Adipocyte (in vitro differentiated cells): Measurements from ENCODE around the gene SNRNP25.
A peak's percentile ranks its signal among the peaks of the same experiment; 100 is the strongest.

Experiments used
- DNase-seq: peaks from one replicate; pipeline ENCODE4 v3.0.0-alpha.2; 2015; ENCODE audit warnings: low read depth
- H3K27me3 ChIP-seq: replicated peaks from 2 replicates; pipeline ENCODE4 v1.7.0; 2013; ENCODE audit warnings: mild to moderate bottlenecking, low read length, moderate library complexity; ENCODE audit not compliant: control insufficient read depth, insufficient read depth
- H3K36me3 ChIP-seq: 2 replicates; pipeline ENCODE4 v1.7.0; 2013; ENCODE audit warnings: low read length, mild to moderate bottlenecking, moderate library complexity; ENCODE audit not compliant: control insufficient read depth, insufficient read depth, severe bottlenecking
- H3K4me1 ChIP-seq: 2 replicates; pipeline ENCODE4 v1.7.0; 2013; ENCODE audit warnings: mild to moderate bottlenecking, low read length, moderate library complexity; ENCODE audit not compliant: control insufficient read depth, insufficient read depth
- H3K4me3 ChIP-seq: 2 replicates; pipeline ENCODE4 v1.7.0; 2013; ENCODE audit warnings: mild to moderate bottlenecking, low read length, moderate library complexity
- H3K9ac ChIP-seq: 2 replicates; pipeline ENCODE4 v1.7.0; 2013; ENCODE audit warnings: mild to moderate bottlenecking, low read length, moderate library complexity
- H3K9me3 ChIP-seq: 2 replicates; pipeline ENCODE4 v1.7.0; 2013; ENCODE audit warnings: mild to moderate bottlenecking, low read length, moderate library complexity; ENCODE audit not compliant: control insufficient read depth

Gene SNRNP25

GRCh38 chr16:75580-76501 lies 22.2 kb downstream of the SNRNP25 start:
- no peaks in the 10 kb centered on the region for H3K9me3 ChIP-seq
- H3K4me1 ChIP-seq: peaks cover 50% of the 10 kb centered on the region
- peak overlapping the region; percentile 95 for H3K4me3 ChIP-seq
- no peaks in the 10 kb centered on the region for H3K27me3 ChIP-seq
- peak overlapping the region; percentile 98 for H3K9ac ChIP-seq
- H3K36me3 ChIP-seq: peaks cover 14% of the 10 kb centered on the region
- DNase-seq: peak; percentile 93

GRCh38 chr16:76535-77272 lies 23.1 kb downstream of the SNRNP25 start:
- Histone ChIP-seq H3K27me3 (no peaks in the 10 kb centered on the region), H3K4me3 (peak overlapping the region; percentile 95), H3K9ac (peak overlapping the region; percentile 98), H3K4me1 (peaks cover 46% of the 10 kb centered on the region), H3K36me3 (peaks cover 17% of the 10 kb centered on the region), H3K9me3 (no peaks in the 10 kb centered on the region)
- peak; percentile 81 for DNase-seq

DNA sequence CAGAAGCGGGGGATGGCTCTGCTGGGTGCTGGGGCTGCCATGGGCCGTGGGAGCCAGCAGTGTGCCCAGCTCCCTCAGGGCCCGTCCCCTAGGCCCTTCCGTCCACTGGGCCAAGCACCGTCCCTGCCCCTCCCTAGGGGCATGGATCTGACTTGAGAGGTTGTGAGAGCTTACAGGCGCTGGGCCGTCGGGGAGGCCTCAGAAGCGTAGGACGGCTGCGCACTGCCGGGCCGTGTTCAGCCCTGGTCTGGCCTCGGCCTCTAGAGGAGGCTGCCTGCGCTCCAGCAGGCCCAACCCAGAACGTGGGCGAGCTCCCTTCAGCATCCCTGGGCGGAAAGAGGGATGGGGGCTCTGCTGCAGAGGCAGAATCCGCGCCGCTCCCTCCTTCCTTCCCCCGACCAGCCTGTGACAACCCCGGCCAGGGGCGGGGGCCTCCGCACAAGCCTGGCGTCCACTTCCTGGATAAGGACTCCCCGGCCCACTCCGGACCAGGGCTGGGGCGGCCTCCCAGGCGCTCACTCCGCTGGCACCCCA lies 23.7 kb downstream of the SNRNP25 start:
- Histone ChIP-seq H3K36me3 (peaks cover 17% of the 10 kb centered on the region), H3K9me3 (no peaks in the 10 kb centered on the region), H3K4me3 (peak overlapping the region; percentile 95), H3K27me3 (no peaks in the 10 kb centered on the region), H3K4me1 (peaks cover 46% of the 10 kb centered on the region), H3K9ac (peak overlapping the region; percentile 98)
- peak; percentile 71 for DNase-seq

- Histone ChIP-seq H3K4me3 (peak within 1 kb of the TSS; percentile 95), H3K36me3 (peaks cover 18% of the 10 kb centered on the region), H3K9ac (peak within 1 kb of the TSS; percentile 98), H3K9me3 (no peaks in the 10 kb centered on the region), H3K27me3 (no peaks in the 10 kb centered on the region), H3K4me1 (peaks cover 43% of the 10 kb centered on the region)
- peak; percentile 87 for DNase-seq
Measured at GRCh38 chr16:77807-78443, 24.3 kb downstream of the SNRNP25 start, which contains the start of gene MPG. TSS of gene MPG (plus strand) at chr16:78225. CDS start at chr16:78310, 85 bp downstream.

GRCh38 chr16:78444-79150 lies 25.0 kb downstream of the SNRNP25 start:
- Histone ChIP-seq H3K36me3 (peaks cover 21% of the 10 kb centered on the region), H3K4me1 (peaks cover 42% of the 10 kb centered on the region), H3K9me3 (no peaks in the 10 kb centered on the region), H3K4me3 (peak overlapping the region; percentile 95), H3K27me3 (no peaks in the 10 kb centered on the region), H3K9ac (peak overlapping the region; percentile 98)
- peak; percentile 79 for DNase-seq

DNA sequence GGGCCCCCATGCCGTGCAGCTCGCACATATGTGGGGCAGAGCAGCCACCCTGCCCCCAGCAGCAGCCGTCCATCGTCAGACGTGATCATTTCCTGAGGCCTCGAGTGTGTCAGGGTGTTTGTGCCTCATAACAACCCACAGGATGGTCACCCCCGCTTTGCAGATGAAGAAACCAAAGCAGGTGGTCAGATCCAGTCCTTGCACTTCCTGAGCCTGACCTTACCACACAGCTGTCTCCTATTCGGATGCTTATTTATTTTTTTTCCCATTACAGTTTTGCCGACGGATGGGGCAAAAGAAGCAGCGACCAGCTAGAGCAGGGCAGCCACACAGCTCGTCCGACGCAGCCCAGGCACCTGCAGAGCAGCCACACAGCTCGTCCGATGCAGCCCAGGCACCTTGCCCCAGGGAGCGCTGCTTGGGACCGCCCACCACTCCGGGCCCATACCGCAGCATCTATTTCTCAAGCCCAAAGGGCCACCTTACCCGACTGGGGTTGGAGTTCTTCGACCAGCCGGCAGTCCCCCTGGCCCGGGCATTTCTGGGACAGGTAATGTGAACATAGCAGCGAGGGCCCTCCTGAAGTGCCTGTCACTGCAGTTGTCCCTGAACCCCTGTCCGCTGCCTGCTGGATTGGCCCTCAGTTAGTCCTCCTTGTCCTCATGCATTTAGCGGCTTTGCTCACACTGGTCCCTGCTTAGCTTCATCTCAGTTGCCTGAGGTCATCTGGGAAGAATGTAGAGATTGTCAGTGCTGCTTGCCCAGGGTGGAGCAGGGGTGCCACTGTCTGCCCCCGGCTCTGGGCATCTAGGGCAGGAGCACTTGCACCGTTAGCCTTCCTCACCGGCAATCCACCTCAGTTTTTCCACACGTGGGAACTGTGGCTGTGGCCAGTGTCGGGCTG lies 25.8 kb downstream of the SNRNP25 start:
- peaks cover 50% of the 10 kb centered on the region for H3K4me1 ChIP-seq
- no peaks in the 10 kb centered on the region for H3K27me3 ChIP-seq
- peaks cover 25% of the 10 kb centered on the region for H3K36me3 ChIP-seq
- DNase-seq: no peak
- peak overlapping the region; percentile 95 for H3K4me3 ChIP-seq
- H3K9ac ChIP-seq: peak overlapping the region; percentile 98
- H3K9me3 ChIP-seq: no peaks in the 10 kb centered on the region

- no peak for DNase-seq
- Histone ChIP-seq H3K4me1 (peaks cover 37% of the 10 kb centered on the region), H3K9me3 (no peaks in the 10 kb centered on the region), H3K27me3 (no peaks in the 10 kb centered on the region), H3K9ac (no peak overlapping the region), H3K4me3 (no peak overlapping the region), H3K36me3 (peaks cover 52% of the 10 kb centered on the region)
Measured at GRCh38 chr16:83060-83603, 29.5 kb downstream of the SNRNP25 start.

DNA sequence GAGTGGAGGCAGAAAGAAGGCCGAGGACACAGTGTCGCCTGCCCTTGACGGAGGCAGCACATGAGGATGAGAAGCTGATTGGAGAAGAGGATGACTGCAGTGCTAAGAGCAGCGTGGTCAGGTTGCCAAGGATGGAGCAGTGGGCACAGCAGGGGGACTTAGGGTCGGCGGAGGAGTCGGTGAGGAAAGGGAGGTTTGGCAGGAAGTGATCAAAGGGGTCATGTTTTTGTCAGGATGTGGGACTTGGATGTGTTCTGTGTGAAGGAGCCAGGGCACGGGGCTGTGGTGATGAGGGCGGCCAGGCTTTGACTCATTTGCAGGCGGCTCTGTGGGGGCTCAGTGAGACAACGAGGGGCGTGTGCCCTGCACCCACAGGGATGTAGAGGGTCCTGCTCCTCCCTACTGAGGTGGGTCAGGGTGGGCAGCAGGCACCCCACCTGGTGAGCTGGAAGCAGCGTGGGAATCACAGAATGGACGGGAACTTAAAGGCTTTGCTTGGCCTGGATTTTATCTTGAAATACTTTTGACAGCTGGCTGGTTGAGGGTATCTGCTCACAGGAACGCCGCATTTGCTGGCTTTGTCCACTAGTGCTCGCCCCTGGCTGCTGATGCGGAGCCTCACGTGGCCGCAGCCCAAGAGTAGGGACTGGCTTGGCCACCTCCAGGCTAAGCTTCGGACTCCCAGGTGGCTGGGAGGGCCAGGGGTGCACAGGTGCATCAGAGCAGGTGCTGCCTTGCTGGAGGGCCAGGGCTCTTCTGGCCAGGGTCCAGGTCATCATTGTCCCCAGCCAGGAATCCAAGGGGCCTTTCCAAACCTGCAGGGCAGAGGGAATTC lies 30.4 kb downstream of the SNRNP25 start:
- H3K9ac ChIP-seq: peak overlapping the region; percentile 52
- H3K9me3 ChIP-seq: no peaks in the 10 kb centered on the region
- peaks cover 31% of the 10 kb centered on the region for H3K4me1 ChIP-seq
- no peak for DNase-seq
- H3K4me3 ChIP-seq: no peak overlapping the region
- peaks cover 60% of the 10 kb centered on the region for H3K36me3 ChIP-seq
- no peaks in the 10 kb centered on the region for H3K27me3 ChIP-seq

DNA sequence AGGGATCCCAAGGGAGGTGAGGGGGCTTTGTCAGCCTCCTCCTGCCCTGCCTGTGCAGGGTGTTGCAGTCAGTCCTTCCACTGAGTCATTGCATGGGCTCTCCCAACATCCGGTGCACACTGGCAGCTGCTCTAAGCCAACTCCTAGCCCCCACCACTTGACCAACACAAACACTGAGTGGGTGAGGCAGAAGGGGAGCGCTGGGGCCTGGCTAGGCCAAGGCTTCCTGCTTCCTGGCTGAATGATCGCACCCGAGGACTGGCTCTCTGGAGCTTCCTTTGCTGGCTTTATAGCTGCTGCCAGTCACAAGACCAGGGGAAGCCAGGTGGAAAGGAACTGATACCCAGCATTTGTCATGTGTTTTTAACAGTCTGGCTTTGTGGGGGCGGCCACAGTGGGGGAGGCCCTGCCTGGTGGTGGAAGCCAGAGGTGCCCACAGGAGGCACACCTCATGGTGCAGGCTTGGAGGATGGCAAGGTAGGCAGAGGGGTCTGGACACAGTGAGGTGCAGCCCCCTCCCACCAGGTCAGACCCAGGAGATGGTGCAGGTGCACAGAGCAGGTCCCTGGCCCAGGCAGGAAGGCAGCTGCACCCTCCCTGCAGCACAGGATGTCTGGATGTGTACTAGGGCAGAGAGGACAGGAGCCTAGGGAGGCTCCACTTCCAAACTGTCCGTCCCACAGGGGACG lies 31.2 kb downstream of the SNRNP25 start:
- Histone ChIP-seq H3K36me3 (peaks cover 62% of the 10 kb centered on the region), H3K27me3 (no peaks in the 10 kb centered on the region), H3K4me3 (no peak overlapping the region), H3K4me1 (peaks cover 25% of the 10 kb centered on the region), H3K9me3 (no peaks in the 10 kb centered on the region), H3K9ac (peak overlapping the region; percentile 52)
- peak; percentile 87 for DNase-seq
